ENCODE results near the gene MRPL36.

The MRPL36 gene

DNA sequence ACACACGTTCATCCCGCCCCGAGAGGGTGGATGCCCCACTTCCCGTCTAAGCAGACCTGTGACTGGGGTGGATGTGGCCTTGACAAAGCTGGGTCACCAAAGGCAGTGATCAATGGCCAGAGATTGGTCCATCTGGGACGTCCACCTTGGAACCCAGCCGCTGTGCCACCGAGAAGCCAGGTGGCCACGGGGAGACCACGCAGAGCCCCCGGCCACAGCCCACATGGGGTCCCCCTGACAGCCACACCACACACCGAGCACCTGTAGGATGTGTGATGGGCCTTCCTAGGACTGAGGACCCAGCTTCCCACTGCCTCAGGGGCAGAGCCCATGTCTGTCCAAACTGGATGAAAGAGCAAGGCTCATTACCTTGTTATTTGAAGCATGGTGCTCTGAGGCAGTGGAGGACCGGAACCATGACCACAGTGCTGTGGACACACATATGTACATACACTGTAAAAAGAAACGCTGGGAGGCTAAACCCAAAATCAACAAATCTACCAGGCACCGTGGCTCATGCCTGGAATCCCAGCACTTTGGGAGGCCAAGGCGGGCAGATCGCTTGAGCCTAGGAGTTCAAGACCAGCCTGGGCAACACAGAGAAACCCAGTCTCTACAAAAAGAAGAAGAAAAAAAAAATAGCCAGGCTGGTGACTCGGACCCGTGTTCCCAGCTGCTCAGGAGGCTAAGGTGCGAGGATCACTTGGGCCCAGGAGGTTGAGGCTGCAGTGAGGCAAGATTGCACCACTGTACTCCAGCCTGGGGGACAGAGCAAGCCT is 50.1 kb downstream of the MRPL36 start:
- DNase-seq (ENCODE audit: low read depth), result no peak

DNA sequence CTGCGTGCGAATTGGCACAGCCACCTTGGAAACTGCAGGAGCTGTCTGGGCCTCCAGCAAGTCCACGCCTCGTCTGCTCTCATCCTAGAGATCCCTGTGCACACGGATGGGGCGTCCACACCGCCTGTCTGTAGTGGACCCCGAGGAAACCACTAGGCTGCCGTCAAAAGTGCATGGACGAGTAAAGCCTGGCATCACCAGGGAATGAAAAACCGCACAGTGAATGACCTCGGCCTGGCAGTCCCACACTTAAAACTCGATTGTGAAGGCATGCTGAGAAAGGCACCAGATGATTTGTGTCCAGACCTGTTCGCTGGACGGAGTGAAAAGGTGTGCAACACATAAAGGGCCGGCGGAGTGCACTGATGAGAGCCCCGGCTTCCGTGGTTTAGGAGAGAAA is 50.8 kb downstream of the MRPL36 start:
- DNase-seq (ENCODE audit: low read depth), result no peak

Data from stromal cell of bone marrow (primary cell).